Tibial nerve (tissue), 4 donors: ENCODE results near the gene JMJD1C. TPM values are rescaled to one million over a fixed set of nuclear protein-coding genes. Genes with fewer than 3 reads are reported as not detected.

Experiments
- DNase-seq, 2 donors: peaks; one replicate each; pipeline ENCODE4 v3.0.0-alpha.2; 2019; ENCODE audit warnings: low spot score in 2 of 2
- H3K27ac ChIP-seq, 4 donors: fragments of 200-600 bp; sonication (generic) in 3 of 4; one replicate each; pipeline ENCODE4 v1.5.1; 2017 to 2019; ENCODE audit warnings: mild to moderate bottlenecking in 1 of 4
- H3K27me3 ChIP-seq, 2 donors: fragments of 200-600 bp; sonication (generic) in 1 of 2; one replicate each; pipeline versions ENCODE4 v1.5.1 to v1.6.0; 2017 to 2019
- H3K36me3 ChIP-seq, 3 donors: fragments of 200-600 bp; sonication (generic); one replicate each; pipeline ENCODE4 v1.5.1; 2018 to 2019
- H3K4me1 ChIP-seq, 4 donors: fragments of 200-600 bp; sonication (generic) in 3 of 4; one replicate each; pipeline ENCODE4 v1.5.1; 2017 to 2019
- H3K4me3 ChIP-seq, 4 donors: fragments of 200-600 bp; sonication (generic) in 3 of 4; one replicate each; pipeline ENCODE4 v1.5.1; 2017 to 2019; ENCODE audit warnings: mild to moderate bottlenecking in 1 of 4, moderate library complexity in 1 of 4
- H3K9me3 ChIP-seq, 4 donors: fragments of 200-600 bp; sonication (generic) in 3 of 4; one replicate each; pipeline ENCODE4 v1.5.1; 2017 to 2019
- CTCF ChIP-seq, 5 experiments: fragments of 200-600 bp in 3 of 5; fragments of 450-650 bp in 2 of 5; sonication (generic) in 3 of 5; IDR thresholded peaks; one replicate each; pipeline ENCODE4 v1.5.1; 2016 to 2019; ENCODE audit warnings: antibody characterized with exemption in 5 of 5, mild to moderate bottlenecking in 3 of 5, moderate library complexity in 2 of 5
- EP300 ChIP-seq, 2 donors: sonication (generic); formaldehyde crosslinking; IDR thresholded peaks; one replicate each; pipeline ENCODE4 v1.6.1; 2017; ENCODE audit warnings: antibody characterized with exemption in 2 of 2, mild to moderate bottlenecking in 1 of 2
- POLR2A ChIP-seq, 2 donors: fragments of 450-650 bp; IDR thresholded peaks; one replicate each; pipeline ENCODE4 v1.6.1; 2017; ENCODE audit warnings: antibody characterized with exemption in 2 of 2, mild to moderate bottlenecking in 2 of 2, moderate library complexity in 2 of 2
- WGBS, 2 donors: methylation state at CpG; one replicate each; pipeline ENCODE4 v1.1.5; 2018; 5-methylcytosine and 5-hydroxymethylcytosine counted together
- total RNA-seq, 4 donors: library from RNA; depleted of rRNA; stranded (reverse); fragments of >200 nt; gene quantifications; one replicate each; pipeline ENCODE4 v1.1.0, GENCODE V29; 2016

The JMJD1C gene
- 100 to 1,000 TPM; 100 to 156 (median 131) TPM for total RNA-seq

- peak within 1 kb of the TSS; percentile 88 to 93 (median 92) for H3K27ac ChIP-seq
- H3K9me3 ChIP-seq: peaks cover 0 to 5% (median 0%) of the 10 kb centered on the region in 4 donors
- H3K27me3 ChIP-seq: no peaks in the 10 kb centered on the region
- TF ChIP-seq EP300 (IDR thresholded peaks at IDR 0.05) (peak in 1 of 2 donors; percentile 65), CTCF (IDR thresholded peaks at IDR 0.05) (peak in 1 of 5 experiments; percentile 29), POLR2A (IDR thresholded peaks at IDR 0.05) (peak; percentile 58 to 66)
- DNase-seq: peak; percentile 42 to 55
- peaks cover 0 to 44% (median 3%) of the 10 kb centered on the region in 4 donors for H3K4me1 ChIP-seq
- H3K4me3 ChIP-seq: peak within 1 kb of the TSS; percentile 65 to 90 (median 78)
- H3K36me3 ChIP-seq: no peaks in the 10 kb centered on the region
- 0 to 1% methylated on average over 46 to 66 of the region's 99 CpGs for WGBS, 2 donors
These were observed at the start of gene JMJD1C for GRCh38 chr10:63465293-63466143. Gene JMJD1C (minus strand): TSS chr10:63465977. CDS start chr10:63465662, 315 bp downstream.

GRCh38 chr10:63515002-63515763, 49.4 kb upstream of the JMJD1C start:
- Histone ChIP-seq H3K4me1 (peaks cover 0 to 42% (median 13%) of the 10 kb centered on the region in 4 donors), H3K27me3 (no peaks in the 10 kb centered on the region), H3K27ac (peak overlapping the region; percentile 14 to 89 (median 73)), H3K36me3 (peaks cover 0 to 9% (median 0%) of the 10 kb centered on the region in 3 donors), H3K4me3 (no peak overlapping the region), H3K9me3 (peaks cover 0 to 17% (median 0%) of the 10 kb centered on the region in 4 donors)
- no peak for DNase-seq
- WGBS, 2 donors: 27 to 28% methylated on average over 5 of the region's 5 CpGs
- TF ChIP-seq EP300 (IDR thresholded peaks at IDR 0.05) (no peak), POLR2A (IDR thresholded peaks at IDR 0.05) (no peak), CTCF (IDR thresholded peaks at IDR 0.05) (no peak)

- H3K9me3 ChIP-seq: peaks cover 0 to 4% (median 0%) of the 10 kb centered on the region in 4 donors
- no peaks in the 10 kb centered on the region for H3K27me3 ChIP-seq
- H3K4me3 ChIP-seq: no peak overlapping the region
- no peak for DNase-seq
- H3K36me3 ChIP-seq: no peaks in the 10 kb centered on the region
- H3K4me1 ChIP-seq: peaks cover 0 to 47% (median 13%) of the 10 kb centered on the region in 4 donors
- no peak overlapping the region for H3K27ac ChIP-seq
- 37 to 40% methylated on average over 1 of the region's 1 CpG for WGBS, 2 donors
- TF ChIP-seq EP300 (IDR thresholded peaks at IDR 0.05) (no peak), POLR2A (IDR thresholded peaks at IDR 0.05) (no peak), CTCF (IDR thresholded peaks at IDR 0.05) (no peak)
These were observed 40.8 kb upstream of the JMJD1C start for GRCh38 chr10:63506554-63506953.

GRCh38 chr10:63505562-63505961, 39.8 kb upstream of the JMJD1C start:
- H3K4me3 ChIP-seq: no peak overlapping the region
- no peak for TF ChIP-seq EP300 (IDR thresholded peaks at IDR 0.05)
- no peak for TF ChIP-seq CTCF (IDR thresholded peaks at IDR 0.05)
- TF ChIP-seq POLR2A (IDR thresholded peaks at IDR 0.05): no peak
- DNase-seq: no peak
- H3K27me3 ChIP-seq: no peaks in the 10 kb centered on the region
- H3K9me3 ChIP-seq: peaks cover 0 to 4% (median 0%) of the 10 kb centered on the region in 4 donors
- H3K4me1 ChIP-seq: peaks cover 0 to 47% (median 13%) of the 10 kb centered on the region in 4 donors
- peak overlapping the region in 1 of 4 donors; percentile 29 for H3K27ac ChIP-seq
- H3K36me3 ChIP-seq: no peaks in the 10 kb centered on the region
- 83 to 85% methylated on average over 2 of the region's 2 CpGs for WGBS, 2 donors
